SK-N-SH (cell line): ENCODE measurements around the gene FBN1.

ENCODE experiments used
- CTCF ChIP-seq: fragments of 200-600 bp; sonication (generic); IDR thresholded peaks from 2 replicates; pipeline ENCODE4 v1.6.1; 2017; ENCODE audit warnings: antibody characterized with exemption, mild to moderate bottlenecking, moderate library complexity
- FOXM1 ChIP-seq: IDR thresholded peaks from 2 replicates; pipeline ENCODE4 v1.4.0; 2012; ENCODE audit warnings: low read depth, mild to moderate bottlenecking
- GATA2 ChIP-seq: sonication (generic); formaldehyde crosslinking; IDR thresholded peaks from 2 replicates; pipeline ENCODE4 v1.5.0; 2020; ENCODE audit warnings: mild to moderate bottlenecking, missing genetic modification reagents
- JUND ChIP-seq: IDR thresholded peaks from 2 replicates; pipeline ENCODE4 v1.4.0; 2012
- NFIC ChIP-seq: IDR thresholded peaks from 2 replicates; pipeline ENCODE4 v1.4.0; 2012; ENCODE audit warnings: borderline replicate concordance
- POLR2AphosphoS5 ChIP-seq: IDR thresholded peaks from 2 replicates; pipeline ENCODE4 v1.6.1; 2012; ENCODE audit warnings: low read depth, low read length
- RXRA ChIP-seq: IDR thresholded peaks from 2 replicates; pipeline ENCODE4 v1.4.0; 2012; ENCODE audit warnings: low read depth, mild to moderate bottlenecking, borderline replicate concordance
- SMC3 ChIP-seq: IDR thresholded peaks from 2 replicates; pipeline ENCODE4 v1.6.1; 2012; ENCODE audit warnings: low read depth, low read length, improper control_type of control experiment
- TAF1 ChIP-seq: IDR thresholded peaks from 2 replicates; pipeline ENCODE4 v1.6.1; 2012; ENCODE audit warnings: low read depth, mild to moderate bottlenecking, low read length, moderate library complexity, borderline replicate concordance

GRCh38 chr15:48397841-48398240 lies 247.7 kb downstream of the FBN1 start:
- TF ChIP-seq FOXM1 (no peak), JUND (no peak), CTCF (no peak), TAF1 (no peak), NFIC (peak; percentile 42; the same call in 1 of the 2 replicates), RXRA (no peak), SMC3 (no peak), GATA2 (CRISPR knock-in tag) (no peak), POLR2AphosphoS5 (no peak)
